Common myeloid progenitor, CD34-positive (primary cell): ENCODE measurements around the gene DLX2.
A peak's percentile ranks its signal among the peaks of the same experiment; 100 is the strongest.

Experiments
- CTCF ChIA-PET: fragments of 350-600 bp; sonication (Branson Sonifier 250); formaldehyde crosslinking; loops from one replicate; lab custom pipeline; 2021; ENCODE audit warnings: antibody characterized with exemption; lab: Charles Lee
- POLR2A ChIA-PET: fragments of 350-600 bp; sonication (Branson Sonifier 250); formaldehyde crosslinking; loops from one replicate; lab custom pipeline; 2021; ENCODE audit warnings: antibody characterized with exemption; lab: Charles Lee
- DNase-seq, 3 donors: peaks; one replicate each; pipeline versions ENCODE4 v3.0.0 to v3.0.0-alpha.2; 2013
- H3K27ac ChIP-seq, 2 experiments: 1 replicate in 1 of 2; 2 replicates in 1 of 2; pipeline ENCODE4 v1.7.0; 2013; ENCODE audit warnings: inconsistent platforms in 2 of 2, low read length in 2 of 2, mild to moderate bottlenecking in 2 of 2, low read depth in 1 of 2, moderate library complexity in 1 of 2; ENCODE audit not compliant: severe bottlenecking in 2 of 2, insufficient read depth in 1 of 2, poor library complexity in 1 of 2
- H3K27me3 ChIP-seq, 5 experiments: replicated peaks in 2 of 5; 1 replicate in 3 of 5; 2 replicates in 2 of 5; pipeline versions ENCODE4 v1.6.1 to v1.7.0; 2013; ENCODE audit warnings: low read length in 4 of 5, mild to moderate bottlenecking in 2 of 5, moderate library complexity in 2 of 5, inconsistent platforms in 1 of 5; ENCODE audit not compliant: insufficient read depth in 5 of 5, control insufficient read depth in 4 of 5
- H3K36me3 ChIP-seq, 4 experiments: 1 replicate in 2 of 4; 2 replicates in 2 of 4; pipeline versions ENCODE4 v1.6.1 to v1.7.0; 2013; ENCODE audit warnings: low read length in 3 of 4, control low read depth in 1 of 4, mild to moderate bottlenecking in 1 of 4; ENCODE audit not compliant: control insufficient read depth in 4 of 4, insufficient read depth in 4 of 4
- H3K4me1 ChIP-seq, 4 experiments: 1 replicate in 3 of 4; 2 replicates in 1 of 4; pipeline versions ENCODE4 v1.6.1 to v1.7.1; 2013; ENCODE audit warnings: low read length in 3 of 4, mild to moderate bottlenecking in 3 of 4, control low read depth in 1 of 4, inconsistent platforms in 1 of 4, moderate library complexity in 1 of 4; ENCODE audit not compliant: control insufficient read depth in 4 of 4, insufficient read depth in 4 of 4; ENCODE audit errors: control extremely low read depth in 1 of 4
- H3K4me3 ChIP-seq, 7 experiments: 1 replicate in 4 of 7; 2 replicates in 3 of 7; pipeline versions ENCODE4 v1.5.1 to v1.7.0; 2013; ENCODE audit warnings: mild to moderate bottlenecking in 7 of 7, low read length in 6 of 7, moderate library complexity in 6 of 7, inconsistent platforms in 2 of 7, low read depth in 2 of 7, control low read depth in 1 of 7; ENCODE audit not compliant: insufficient read depth in 4 of 7, control insufficient read depth in 1 of 7; ENCODE audit errors: extremely low read depth in 1 of 7
- H3K9me3 ChIP-seq, 5 experiments: 1 replicate in 4 of 5; 2 replicates in 1 of 5; pipeline versions ENCODE4 v1.6.1 to v1.7.1; 2013; ENCODE audit warnings: low read length in 4 of 5, mild to moderate bottlenecking in 2 of 5, inconsistent platforms in 1 of 5, low read depth in 1 of 5, moderate library complexity in 1 of 5; ENCODE audit not compliant: control insufficient read depth in 4 of 5, insufficient read depth in 2 of 5; ENCODE audit errors: control extremely low read depth in 1 of 5
- WGBS: methylation state at CpG from one replicate; pipeline ENCODE4 v1.1.5; 2013; ENCODE audit not compliant: insufficient coverage; 5-methylcytosine and 5-hydroxymethylcytosine counted together

The DLX2 gene

DNA sequence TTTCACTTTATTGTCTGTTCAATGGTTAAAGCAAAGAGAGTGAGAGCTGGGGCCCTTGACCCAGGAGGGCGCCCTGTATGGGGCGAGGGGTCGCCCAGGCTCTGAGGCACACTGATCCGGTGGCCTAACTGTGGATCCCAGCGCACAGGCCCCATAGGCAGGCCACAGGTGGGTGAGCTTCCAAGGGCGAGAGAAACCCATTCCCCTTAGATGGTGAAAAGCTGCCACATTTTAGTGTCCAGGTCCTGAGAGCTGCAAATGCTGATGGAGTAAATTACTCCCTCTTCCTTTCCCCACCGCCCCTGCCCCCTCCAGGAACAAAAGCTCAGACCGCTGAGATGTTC is 5.9 kb upstream of the DLX2 start:
- Histone ChIP-seq H3K36me3 (no peaks in the 10 kb centered on the region), H3K27ac (no peak overlapping the region), H3K9me3 (no peaks in the 10 kb centered on the region), H3K27me3 (peaks cover 4 to 74% (median 33%) of the 10 kb centered on the region in 5 experiments), H3K4me3 (peak overlapping the region in 1 of 7 experiments; percentile 6), H3K4me1 (peaks cover 3 to 38% (median 28%) of the 10 kb centered on the region in 4 experiments)
- ChIA-PET CTCF (interaction anchor here (0.5 to 11.5 kb wide), 9 partner anchors 9 to 483 kb away, joined by 3 to 128 read pairs (median 3); partner anchors contain the start of gene DLX1), POLR2A (no interaction called here)
- DNase-seq = no peak
- 21% methylated on average over 4 of the region's 8 CpGs for WGBS

DNA sequence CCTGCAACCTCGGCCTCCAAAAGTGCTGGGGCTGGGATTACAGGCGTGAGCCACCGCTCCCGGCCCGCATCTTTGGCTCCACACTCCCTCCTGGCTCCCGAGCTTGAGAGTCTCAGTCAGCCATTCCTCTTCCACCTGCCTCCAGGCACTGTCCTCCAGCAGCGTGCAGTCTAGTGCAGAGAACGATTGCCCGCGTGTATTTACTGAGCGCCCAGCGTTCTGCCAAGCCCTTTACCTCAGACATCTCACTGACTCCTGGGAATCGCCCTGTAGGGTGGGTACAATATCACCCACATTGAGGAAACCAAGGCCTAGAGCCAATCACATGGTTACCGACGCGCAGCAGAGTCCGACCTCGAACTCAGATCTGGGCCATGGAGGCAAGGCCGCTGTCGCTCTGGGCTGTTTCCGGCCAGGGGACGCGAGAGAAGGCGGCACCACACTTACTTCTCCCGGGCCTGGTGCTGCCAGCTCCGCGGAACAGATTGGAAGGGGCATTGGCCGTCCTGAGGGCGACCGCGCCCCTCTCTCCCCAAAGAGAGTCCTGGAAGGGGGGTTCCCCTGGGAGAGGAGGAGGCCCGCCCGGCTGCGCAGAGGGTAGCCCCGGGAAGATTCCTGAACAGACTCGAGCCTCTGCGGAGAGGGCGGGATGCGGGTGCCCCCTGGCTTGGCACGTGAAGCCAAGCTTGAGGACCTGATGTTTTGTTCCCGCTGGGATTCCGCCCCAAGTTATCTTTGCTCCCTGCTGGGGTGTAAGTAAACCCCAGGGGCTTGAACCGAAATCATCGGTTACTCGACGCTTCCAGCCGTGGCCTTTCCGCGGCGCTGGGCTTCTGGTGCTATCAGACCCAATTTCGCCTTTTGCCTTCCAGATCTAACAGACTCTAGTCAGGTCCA is 5.2 kb upstream of the DLX2 start:
- peaks cover 8 to 80% (median 37%) of the 10 kb centered on the region in 5 experiments for H3K27me3 ChIP-seq
- CTCF ChIA-PET = interaction anchor here (0.5 to 11.5 kb wide), 16 partner anchors 8 to 483 kb away, joined by 3 to 128 read pairs (median 4); partner anchors contain the start of gene DLX1
- POLR2A ChIA-PET = no interaction called here

GRCh38 chr2:172106108-172106961 is 3.6 kb upstream of the DLX2 start:
- no peaks in the 10 kb centered on the region for H3K36me3 ChIP-seq
- DNase-seq = peak; percentile 50 to 63 (median 56)
- H3K9me3 ChIP-seq = no peaks in the 10 kb centered on the region
- 2% methylated on average over 40 of the region's 44 CpGs for WGBS
- ChIA-PET CTCF (interaction anchor here (0.6 to 11.5 kb wide), 18 partner anchors 11 to 943 kb away, joined by 3 to 128 read pairs (median 4); partner anchors contain the start of gene DLX1), POLR2A (no interaction called here)
- H3K27me3 ChIP-seq = peaks cover 8 to 93% (median 43%) of the 10 kb centered on the region in 5 experiments
- H3K4me1 ChIP-seq = peaks cover 8 to 58% (median 50%) of the 10 kb centered on the region in 4 experiments
- no peak overlapping the region for H3K27ac ChIP-seq
- H3K4me3 ChIP-seq = peak overlapping the region in 6 of 7 experiments; percentile 34 to 65 (median 47)

More for the DNA sequence above, 5.2 kb upstream of the DLX2 start:
- WGBS = 11% methylated on average over 46 of the region's 51 CpGs
- Histone ChIP-seq H3K27ac (no peak overlapping the region), H3K9me3 (no peaks in the 10 kb centered on the region), H3K4me3 (peak overlapping the region in 2 of 7 experiments; percentile 6 to 26), H3K4me1 (peaks cover 8 to 44% (median 34%) of the 10 kb centered on the region in 4 experiments), H3K36me3 (no peaks in the 10 kb centered on the region)
- DNase-seq = peak in 1 of 3 donors; percentile 35

GRCh38 chr2:172105471-172106107 is 2.9 kb upstream of the DLX2 start:
- Histone ChIP-seq H3K27ac (no peak overlapping the region), H3K9me3 (no peaks in the 10 kb centered on the region), H3K4me3 (peak overlapping the region in 2 of 7 experiments; percentile 10 to 61), H3K36me3 (no peaks in the 10 kb centered on the region), H3K4me1 (peaks cover 8 to 66% (median 57%) of the 10 kb centered on the region in 4 experiments), H3K27me3 (peaks cover 8 to 98% (median 47%) of the 10 kb centered on the region in 5 experiments)
- ChIA-PET CTCF (interaction anchor here (0.6 to 11.5 kb wide), 16 partner anchors 10 to 942 kb away, joined by 3 to 128 read pairs (median 4); partner anchors contain the start of genes DLX1 and ITGA6), POLR2A (no interaction called here)
- no peak for DNase-seq
- 22% methylated on average over 15 of the region's 23 CpGs for WGBS

DNA sequence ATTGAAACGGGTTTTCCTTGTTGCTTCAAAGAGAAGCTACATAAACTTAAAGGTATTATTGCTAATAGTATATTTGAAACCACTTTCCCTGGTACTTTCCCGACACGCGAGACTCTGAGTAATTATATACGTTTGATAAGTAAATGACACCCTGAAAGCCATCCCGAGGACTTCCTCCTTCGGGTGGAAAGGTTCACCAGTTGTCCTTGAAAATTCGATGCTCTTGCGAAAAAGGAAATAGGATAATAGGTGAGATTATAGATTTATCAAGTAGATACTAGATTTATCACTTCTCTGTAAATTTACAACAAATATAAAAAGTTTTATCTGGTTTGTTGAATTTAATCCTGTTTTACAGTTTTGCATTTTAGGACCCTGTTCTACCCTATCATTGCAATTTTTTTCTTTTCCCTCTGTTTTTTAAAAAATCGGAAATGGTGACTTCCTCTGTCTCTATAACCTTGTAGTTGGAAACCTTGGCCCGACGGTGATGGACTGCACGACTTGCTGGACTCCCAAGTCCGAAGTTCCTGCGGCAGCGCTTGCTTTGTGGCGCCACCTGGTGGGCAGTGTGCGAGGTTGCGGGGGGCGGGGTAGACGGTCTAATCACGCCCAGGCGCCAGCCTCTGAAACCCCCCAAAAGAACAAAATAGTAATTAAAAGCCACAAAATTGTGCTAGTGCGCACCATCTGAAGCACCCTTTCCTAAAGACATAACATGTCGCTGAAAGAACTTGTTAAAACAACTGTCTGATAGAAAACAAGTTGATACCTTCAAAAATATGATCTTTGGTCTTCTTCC is 972 bp upstream of the DLX2 start:
- H3K27me3 ChIP-seq = peaks cover 8 to 100% (median 53%) of the 10 kb centered on the region in 5 experiments
- H3K4me1 ChIP-seq = peaks cover 8 to 70% (median 67%) of the 10 kb centered on the region in 4 experiments
- under 1% methylated on average over 19 of the region's 25 CpGs for WGBS
- ChIA-PET POLR2A (no interaction called here), CTCF (interaction anchor here (0.6 to 11.5 kb wide), 17 partner anchors 8 to 409 kb away, joined by 3 to 128 read pairs (median 4); partner anchors contain the start of genes DLX1 and ITGA6)
- H3K4me3 ChIP-seq = peak overlapping the region in 5 of 7 experiments; percentile 63 to 74 (median 65)
- H3K36me3 ChIP-seq = no peaks in the 10 kb centered on the region
- peak; percentile 68 to 82 (median 78) for DNase-seq
- H3K27ac ChIP-seq = no peak overlapping the region
- H3K9me3 ChIP-seq = no peaks in the 10 kb centered on the region
